GM18520 (cell line): Measurements from ENCODE around the gene RAET1G.
"Not testable (repeated sequence)": the region's sequence is repeated elsewhere in the genome, so short reads cannot be mapped to it uniquely, and the experiment has no call there.

Source experiments
- ATAC-seq: cut with Tn5 transposase; IDR thresholded peaks from one replicate; pipeline ENCODE4 v1.9.1; 2021; ENCODE audit not compliant: unreplicated experiment

RAET1G gene

GRCh38 chr6:149915970-149916865 is 6.7 kb downstream of the RAET1G start:
- no peak for ATAC-seq

DNA sequence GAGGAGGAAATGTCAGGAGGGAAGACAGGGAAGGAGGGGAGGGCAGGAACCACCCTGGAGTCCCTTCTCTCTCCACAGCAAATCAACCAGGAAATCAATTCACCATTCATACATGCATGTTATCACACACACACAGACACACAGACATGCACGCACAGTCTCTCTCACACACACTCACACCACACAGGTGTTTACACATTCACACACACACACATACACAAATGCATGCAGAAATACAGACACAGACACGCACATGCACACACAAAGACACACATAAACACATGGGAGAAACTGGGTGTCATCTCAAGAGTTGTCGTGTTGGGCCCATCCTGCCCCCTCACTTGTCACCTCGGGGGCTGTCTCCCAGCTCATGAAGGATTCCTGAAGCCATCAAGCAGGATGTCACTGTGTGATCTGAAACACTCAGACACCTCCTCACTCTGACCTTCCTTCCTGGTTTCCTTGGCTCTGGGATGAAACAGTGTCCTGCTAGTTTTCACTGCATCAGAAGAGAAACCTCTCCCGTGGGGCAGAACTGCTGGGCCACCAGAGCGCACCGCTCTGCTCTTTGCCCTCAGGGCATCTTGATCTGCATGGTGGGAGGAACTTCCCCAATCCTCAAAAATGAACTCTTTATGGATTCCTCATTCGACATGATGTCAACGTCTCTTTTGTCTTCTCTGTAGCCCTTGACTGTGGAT is 9.2 kb downstream of the RAET1G start:
- no peak for ATAC-seq

DNA sequence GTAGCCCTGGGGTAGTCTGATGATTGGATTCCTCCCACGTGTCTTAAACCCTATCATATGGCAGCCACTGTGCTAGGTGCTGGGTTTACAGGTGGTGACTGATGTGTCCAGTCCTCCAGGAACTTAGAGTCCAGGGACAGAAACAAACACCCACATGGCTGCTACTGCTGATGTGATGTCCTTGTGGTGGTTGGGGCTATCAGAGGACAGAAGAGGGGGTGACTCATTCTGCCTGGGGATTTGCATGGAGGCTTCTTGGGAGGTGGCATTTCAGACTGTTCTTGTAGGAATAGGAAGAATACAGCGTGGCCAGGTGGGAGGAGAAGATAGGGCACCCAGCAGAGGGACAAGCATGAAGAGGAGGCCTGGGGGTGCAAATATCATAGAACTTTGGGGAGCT is 9.8 kb downstream of the RAET1G start:
- no peak for ATAC-seq

DNA sequence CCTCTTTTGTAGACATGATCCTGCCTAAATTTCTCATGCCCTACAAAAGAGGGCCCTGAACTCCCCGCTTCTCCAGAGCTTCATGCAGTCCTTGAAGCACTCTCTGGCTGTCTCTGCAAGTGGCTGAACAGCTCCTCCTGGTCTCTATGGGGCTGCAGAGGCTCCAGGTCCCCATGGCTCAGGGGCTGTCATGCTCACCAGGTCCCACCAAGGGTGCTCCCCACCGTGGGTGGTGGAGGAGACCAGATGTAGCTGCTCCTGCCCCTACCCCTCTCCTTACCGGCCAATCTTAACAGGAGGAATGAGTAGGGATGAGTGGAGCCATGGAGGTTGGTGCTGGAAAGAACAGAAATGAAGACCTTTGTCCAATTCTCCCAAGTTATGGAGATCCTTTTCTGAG is 10.2 kb downstream of the RAET1G start:
- ATAC-seq: not testable (repeated sequence)

DNA sequence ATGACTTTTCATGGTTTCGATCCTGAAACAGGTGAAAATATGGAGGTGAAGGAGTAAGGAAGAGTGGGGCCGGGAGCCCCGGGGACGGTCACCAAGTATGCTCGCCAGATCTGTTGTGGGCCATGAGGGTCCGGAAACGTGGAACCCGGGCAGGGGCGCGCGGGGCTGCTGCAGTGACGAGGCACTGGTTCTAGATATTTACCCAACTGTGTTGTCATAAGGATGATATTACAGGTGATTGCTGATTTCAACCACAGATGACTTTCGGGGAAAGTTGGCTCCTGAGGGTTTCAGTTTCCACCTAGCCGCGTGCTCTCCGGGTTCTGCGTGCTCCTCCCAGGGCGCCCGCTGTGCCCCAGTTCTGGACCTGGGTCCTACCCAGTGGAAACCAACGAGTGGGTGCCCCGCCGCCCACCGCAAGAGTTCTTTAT is 12.2 kb downstream of the RAET1G start:
- ATAC-seq: no peak

DNA sequence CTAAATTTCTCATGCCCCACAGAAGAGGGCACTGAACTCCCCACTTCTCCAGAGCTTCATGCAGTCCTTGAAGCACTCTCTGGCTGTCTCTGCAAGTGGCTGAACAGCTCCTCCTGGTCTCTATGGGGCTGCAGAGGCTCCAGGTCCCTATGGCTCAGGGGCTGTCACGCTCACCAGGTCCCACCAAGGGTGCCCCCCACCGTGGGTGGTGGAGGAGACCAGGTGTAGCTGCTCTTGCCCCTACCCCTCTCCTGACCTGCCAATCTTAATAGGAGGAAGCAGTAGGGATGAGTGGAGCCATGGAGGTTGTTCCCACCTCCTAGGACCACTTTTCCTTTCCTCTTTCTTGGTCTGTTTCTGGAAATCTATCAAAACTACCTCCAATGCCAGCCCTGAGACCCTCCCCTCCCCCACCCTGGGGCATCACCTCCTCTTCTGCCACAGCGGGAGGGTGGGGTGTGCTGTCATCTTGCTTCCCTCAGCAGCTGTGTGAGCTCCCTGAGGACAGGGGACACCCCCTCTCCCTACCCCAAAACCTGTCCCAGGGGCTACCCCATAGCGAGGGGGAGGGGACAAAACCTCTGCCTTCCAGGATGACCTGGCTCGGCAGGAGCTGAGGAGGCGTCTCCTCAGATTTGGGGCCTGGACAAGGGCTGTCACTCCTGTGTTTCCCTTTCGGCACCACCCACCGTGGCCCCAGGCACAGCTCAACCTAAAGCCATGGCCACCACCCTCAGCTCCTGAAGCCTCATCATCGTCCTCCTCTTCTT is 13.0 kb downstream of the RAET1G start:
- ATAC-seq: no peak

- ATAC-seq: not testable (repeated sequence)
These were observed 14.4 kb downstream of the RAET1G start for GRCh38 chr6:149908480-149908879.

- ATAC-seq: no peak
These were observed 15.6 kb downstream of the RAET1G start for GRCh38 chr6:149907317-149907716.

DNA sequence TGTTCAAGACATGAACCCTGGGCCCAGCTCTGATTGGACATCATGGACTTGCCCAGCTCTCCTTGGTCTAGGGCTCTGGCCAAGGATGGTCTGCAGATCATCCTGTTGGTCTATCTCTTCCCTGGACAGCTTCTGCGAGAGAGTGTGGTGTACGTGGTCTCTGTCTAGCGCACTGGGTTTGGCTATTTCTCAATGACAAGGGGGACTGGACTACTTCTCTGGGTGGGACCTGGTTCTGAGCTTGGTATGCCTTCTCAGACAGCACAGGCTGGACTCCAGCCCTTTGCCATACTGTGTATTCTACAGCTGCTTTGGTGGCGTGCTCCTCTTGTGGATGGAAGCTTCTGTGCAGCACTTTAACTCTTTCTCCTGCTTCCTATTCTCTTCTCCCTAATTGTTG is 16.5 kb downstream of the RAET1G start:
- no peak for ATAC-seq

DNA sequence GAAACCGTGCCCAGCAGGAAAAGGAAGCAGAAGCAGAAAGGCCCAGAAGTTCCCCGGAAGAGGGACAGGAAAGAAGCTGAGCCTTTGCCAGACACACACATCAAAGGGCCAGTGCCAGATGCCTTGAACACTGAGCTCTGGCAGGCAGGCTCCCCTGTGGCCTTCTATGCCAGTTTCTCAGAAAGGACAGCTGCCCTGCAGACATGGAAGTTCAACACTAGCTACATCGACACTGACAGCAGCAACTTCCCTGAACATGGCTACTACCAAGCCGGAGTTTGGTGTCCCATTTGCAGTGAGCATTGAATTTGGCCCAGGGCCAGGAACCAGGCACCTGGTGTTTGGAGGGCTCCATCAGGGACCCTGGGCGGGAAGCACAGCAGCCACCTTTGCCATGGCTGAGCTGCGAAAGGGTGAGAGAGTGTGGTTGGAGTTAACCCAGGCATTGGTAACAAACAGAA is 17.0 kb downstream of the RAET1G start:
- no peak for ATAC-seq

GRCh38 chr6:149905371-149905910 is 17.5 kb downstream of the RAET1G start:
- ATAC-seq: no peak

- ATAC-seq: no peak
These were observed 18.1 kb downstream of the RAET1G start for GRCh38 chr6:149904661-149905370.

DNA sequence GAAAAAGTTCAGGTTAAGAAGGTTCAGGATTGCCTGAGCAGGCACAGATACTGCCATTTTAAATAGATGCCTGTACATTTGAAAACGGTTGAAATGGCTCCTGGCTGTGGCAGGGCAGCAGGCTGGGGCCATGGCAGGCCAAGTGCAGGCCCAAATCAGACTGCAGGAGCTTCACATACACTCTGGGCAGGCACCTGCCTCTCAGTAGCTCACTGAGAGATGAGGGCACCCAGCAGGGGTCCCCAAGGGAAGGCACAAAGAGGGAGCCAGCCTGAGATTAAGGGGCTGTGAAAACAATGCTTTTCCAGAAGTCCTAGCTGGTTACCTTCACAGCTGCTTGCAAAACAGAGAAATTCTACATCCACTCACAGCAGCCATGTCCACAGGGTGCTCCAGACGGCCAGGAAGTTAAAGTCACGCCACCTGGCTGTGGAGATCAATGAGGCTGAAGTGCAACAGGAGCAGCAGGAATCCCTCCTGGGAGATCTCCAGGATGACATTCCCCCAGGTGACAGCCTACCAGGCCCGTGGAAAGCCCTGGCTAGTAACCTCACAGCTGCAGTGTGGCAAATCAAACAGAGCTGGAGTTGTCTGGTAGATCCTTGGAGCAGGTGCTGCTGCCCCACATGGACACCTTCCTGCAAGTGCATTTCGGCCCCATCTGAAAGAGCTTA is 18.8 kb downstream of the RAET1G start:
- no peak for ATAC-seq

- no peak for ATAC-seq
These were observed 21.3 kb downstream of the RAET1G start for GRCh38 chr6:149901444-149902140.

- ATAC-seq: no peak
These were observed 22.1 kb downstream of the RAET1G start for GRCh38 chr6:149900620-149901443.

- no peak for ATAC-seq
These were observed 22.8 kb downstream of the RAET1G start for GRCh38 chr6:149899926-149900619.

DNA sequence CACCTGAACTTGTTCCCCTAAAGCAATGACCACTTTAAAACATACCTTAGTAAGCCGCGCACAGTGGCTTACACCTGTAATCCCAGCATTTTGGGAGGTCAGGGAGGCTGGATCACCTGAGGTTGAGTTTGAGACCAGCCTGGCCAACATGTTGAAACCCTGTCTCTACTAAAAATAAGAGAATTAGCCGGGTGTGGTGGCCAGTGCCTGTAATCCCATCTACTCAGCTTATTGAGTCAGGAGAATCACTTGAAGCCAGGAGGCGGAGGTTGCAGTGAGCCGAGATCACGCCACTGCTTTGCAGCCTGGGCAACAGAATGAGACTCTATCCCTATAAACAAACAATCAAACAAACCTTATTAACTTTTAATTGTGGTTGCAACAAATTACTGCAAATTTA is 23.4 kb downstream of the RAET1G start:
- ATAC-seq: no peak

DNA sequence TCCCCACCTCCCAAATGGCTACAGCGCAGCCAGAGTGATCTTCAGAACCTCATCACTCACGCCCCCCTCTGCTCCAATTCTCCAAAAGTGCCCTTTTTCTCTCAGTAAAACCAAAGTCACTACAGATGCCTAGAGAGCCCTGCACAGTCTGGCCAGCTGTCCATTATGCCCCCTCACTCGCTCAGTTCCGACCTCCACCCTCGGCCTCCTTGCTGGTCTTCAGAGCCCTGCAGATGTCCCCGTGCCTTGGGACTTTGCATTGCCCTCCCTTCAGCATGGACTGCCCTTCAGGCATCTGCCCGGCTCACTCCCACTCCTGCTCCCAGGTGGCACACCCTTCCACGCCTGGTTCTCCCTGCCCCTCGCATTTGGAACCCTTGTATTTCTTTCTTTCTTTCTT is 24.0 kb downstream of the RAET1G start:
- ATAC-seq: no peak
